H1 (cell line): ENCODE data around the gene MYO5B. TPM values are rescaled to one million over a fixed set of nuclear protein-coding genes. Genes with fewer than 3 reads are reported as not detected.
"Not testable (repeated sequence)": the region's sequence is repeated elsewhere in the genome, so short reads cannot be mapped to it uniquely, and the experiment has no call there.

Experiments
- CTCF ChIA-PET: fragments of 300-600 bp; sonication (Branson Sonifier 250); formaldehyde crosslinking; loops from one replicate; lab custom pipeline; 2021; ENCODE audit not compliant: partially characterized antibody; lab: Charles Lee
- POLR2A ChIA-PET: fragments of 300-600 bp; sonication (Branson Sonifier 250); formaldehyde crosslinking; loops from one replicate; lab custom pipeline; 2021; ENCODE audit warnings: inconsistent platforms; ENCODE audit not compliant: partially characterized antibody; lab: Charles Lee
- DNase-seq, 2 experiments: peaks; one replicate each; pipeline versions ENCODE4 v3.0.0 to v3.0.0-alpha.2; 2010 to 2022; ENCODE audit warnings: low spot score in 2 of 2, low read depth in 1 of 2, mixed read lengths in 1 of 2
- FAIRE-seq: peaks from 2 replicates; lab custom pipeline; 2011; peaks lifted over from hg19 to GRCh38; lab: Jason Lieb, UNC
- H2AFZ ChIP-seq: 2 replicates; pipeline ENCODE4 v1.8.1; 2012; ENCODE audit warnings: low read length, inconsistent platforms
- H2AK5ac ChIP-seq: 2 replicates; pipeline ENCODE4 v1.6.1; 2013; ENCODE audit warnings: low read depth, low read length
- H2BK120ac ChIP-seq: replicated peaks from 2 replicates; pipeline ENCODE3; 2013; ENCODE audit warnings: low read depth, low read length, inconsistent platforms
- H2BK12ac ChIP-seq: 2 replicates; pipeline ENCODE4 v1.6.1; 2013; ENCODE audit warnings: low read depth, low read length
- H2BK15ac ChIP-seq: 2 replicates; pipeline ENCODE4 v1.6.1; 2013; ENCODE audit warnings: low read length
- H2BK20ac ChIP-seq: 2 replicates; pipeline ENCODE4 v1.6.1; 2013; ENCODE audit warnings: low read length
- H2BK5ac ChIP-seq: 2 replicates; pipeline ENCODE4 v1.6.1; 2013; ENCODE audit warnings: low read depth, low read length
- H3K14ac ChIP-seq: 2 replicates; pipeline ENCODE4 v1.6.1; 2013; ENCODE audit warnings: inconsistent platforms; ENCODE audit not compliant: insufficient read length
- H3K18ac ChIP-seq: 2 replicates; pipeline ENCODE4 v1.6.1; 2013; ENCODE audit warnings: low read length; ENCODE audit errors: extremely low read depth
- H3K23ac ChIP-seq: 2 replicates; pipeline ENCODE4 v1.6.1; 2013; ENCODE audit warnings: inconsistent platforms; ENCODE audit not compliant: insufficient read length
- H3K23me2 ChIP-seq: 2 replicates; pipeline ENCODE4 v1.6.1; 2013; ENCODE audit warnings: low read depth, low read length
- H3K27ac ChIP-seq: 2 replicates; pipeline ENCODE4 v1.6.1; 2011; ENCODE audit warnings: low read depth, low read length, inconsistent platforms
- H3K27me3 ChIP-seq, 4 experiments: replicated peaks in 1 of 4; 1 replicate in 1 of 4; 2 replicates in 3 of 4; pipeline versions ENCODE4 v1.6.1 to v1.8.1; 2011 to 2013; ENCODE audit warnings: low read length in 3 of 4, mild to moderate bottlenecking in 3 of 4, inconsistent platforms in 2 of 4, mixed read lengths in 2 of 4, moderate library complexity in 1 of 4; ENCODE audit not compliant: control insufficient read depth in 3 of 4, insufficient read depth in 3 of 4; ENCODE audit errors: extremely low read depth in 1 of 4
- H3K36me3 ChIP-seq, 4 experiments: 2 replicates each; pipeline versions ENCODE4 v1.6.1 to v1.8.1; 2011 to 2013; ENCODE audit warnings: mild to moderate bottlenecking in 4 of 4, low read length in 3 of 4, moderate library complexity in 2 of 4, control low read depth in 1 of 4, inconsistent platforms in 1 of 4; ENCODE audit not compliant: insufficient read depth in 4 of 4, control insufficient read depth in 2 of 4
- H3K4ac ChIP-seq: replicated peaks from 2 replicates; pipeline ENCODE3; 2013; ENCODE audit warnings: low read length, low read depth, mixed read lengths, inconsistent platforms; ENCODE audit not compliant: insufficient read length
- H3K4me1 ChIP-seq, 4 experiments: replicated peaks in 1 of 4; 1 replicate in 1 of 4; 2 replicates in 3 of 4; pipeline versions ENCODE4 v1.6.1 to v1.8.1; 2011 to 2013; ENCODE audit warnings: low read length in 3 of 4, inconsistent platforms in 2 of 4, mixed read lengths in 1 of 4; ENCODE audit not compliant: insufficient read depth in 4 of 4, control insufficient read depth in 3 of 4
- H3K4me2 ChIP-seq, 2 experiments: 2 replicates each; pipeline versions ENCODE4 v1.6.1 to v1.8.1; 2011 to 2013; ENCODE audit warnings: low read depth in 2 of 2, low read length in 2 of 2, control low read depth in 1 of 2, inconsistent platforms in 1 of 2, mild to moderate bottlenecking in 1 of 2; ENCODE audit not compliant: insufficient read depth in 1 of 2
- H3K4me3 ChIP-seq, 4 experiments: fragments of 200-600, 300-600 bp in 1 of 4; sonication (generic), shearing (Covaris generic), sonication (Bioruptor Twin) in 1 of 4; 2 replicates each; pipeline versions ENCODE4 v1.5.1 to v1.8.1; 2011 to 2016; ENCODE audit warnings: low read length in 4 of 4, low read depth in 3 of 4, control low read depth in 2 of 4, inconsistent platforms in 2 of 4, mild to moderate bottlenecking in 2 of 4, mixed read lengths in 1 of 4, moderate library complexity in 1 of 4; ENCODE audit not compliant: insufficient read depth in 2 of 4; ENCODE audit errors: extremely low read depth in 1 of 4
- H3K56ac ChIP-seq: replicated peaks from 2 replicates; pipeline ENCODE3; 2013; ENCODE audit warnings: low read depth, mild to moderate bottlenecking, mixed read lengths, low read length, inconsistent platforms; ENCODE audit not compliant: insufficient read length
- H3K79me1 ChIP-seq: 2 replicates; pipeline ENCODE4 v1.6.1; 2013; ENCODE audit warnings: low read depth, low read length, control low read depth
- H3K79me2 ChIP-seq, 2 experiments: 2 replicates each; pipeline versions ENCODE4 v1.6.1 to v1.8.1; 2012 to 2013; ENCODE audit warnings: low read length in 2 of 2, mild to moderate bottlenecking in 2 of 2, inconsistent platforms in 1 of 2; ENCODE audit not compliant: insufficient read depth in 2 of 2, control insufficient read depth in 1 of 2
- H3K9ac ChIP-seq, 4 experiments: replicated peaks in 1 of 4; 1 replicate in 1 of 4; 2 replicates in 3 of 4; pipeline versions ENCODE4 v1.6.1 to v1.8.1; 2011 to 2013; ENCODE audit warnings: low read depth in 3 of 4, low read length in 3 of 4, control low read depth in 2 of 4, mild to moderate bottlenecking in 2 of 4, moderate library complexity in 2 of 4, inconsistent platforms in 1 of 4; ENCODE audit errors: extremely low read depth in 1 of 4
- H3K9me3 ChIP-seq, 2 experiments: 2 replicates each; pipeline versions ENCODE4 v1.6.1 to v1.8.1; 2012 to 2013; ENCODE audit warnings: mild to moderate bottlenecking in 2 of 2, moderate library complexity in 2 of 2, control low read depth in 1 of 2, inconsistent platforms in 1 of 2, low read depth in 1 of 2, low read length in 1 of 2, mixed read lengths in 1 of 2; ENCODE audit not compliant: insufficient read depth in 2 of 2
- H4K20me1 ChIP-seq, 2 experiments: replicated peaks in 1 of 2; 2 replicates each; pipeline versions ENCODE3 to v1.8.1; 2011 to 2013; ENCODE audit warnings: inconsistent platforms in 2 of 2, low read length in 2 of 2, mild to moderate bottlenecking in 1 of 2; ENCODE audit not compliant: insufficient read depth in 2 of 2, control insufficient read depth in 1 of 2
- H4K5ac ChIP-seq: 2 replicates; pipeline ENCODE4 v1.6.1; 2013; ENCODE audit warnings: low read length, low read depth, mixed read lengths, inconsistent platforms; ENCODE audit not compliant: insufficient read length
- H4K8ac ChIP-seq: 2 replicates; pipeline ENCODE4 v1.8.0; 2013; ENCODE audit warnings: mild to moderate bottlenecking, moderate library complexity, low read length, inconsistent platforms; ENCODE audit not compliant: insufficient read depth; ENCODE audit errors: extremely low read depth
- H4K91ac ChIP-seq: replicated peaks from 2 replicates; pipeline ENCODE3; 2013; ENCODE audit warnings: low read length, mixed read lengths, inconsistent platforms; ENCODE audit not compliant: insufficient read length
- whole genome bisulfite sequencing, 2 experiments: shearing (Covaris generic) in 1 of 2; methylation state at CpG; one replicate each; pipeline versions ENCODE4 v1.1.6 to v1.1.7; 2013 to 2015; ENCODE audit warnings: low lambda C conversion rate in 2 of 2, mixed read lengths in 2 of 2, inconsistent platforms in 1 of 2, low coverage in 1 of 2, missing lambda C conversion rate in 1 of 2; ENCODE audit not compliant: insufficient replicate concordance in 2 of 2, insufficient coverage in 1 of 2, insufficient read length in 1 of 2; ENCODE audit errors: extremely low coverage in 1 of 2, missing lambda C conversion rate in 1 of 2; 5-methylcytosine and 5-hydroxymethylcytosine counted together
- polyA plus RNA-seq, 7 experiments: library from polyadenylated mRNA; depleted of rRNA in 3 of 7; stranded (reverse) in 5 of 7; unstranded in 2 of 7; fragments of >200 nt in 5 of 7; fragments of 200-250 nt in 2 of 7; gene quantifications; 1 replicate in 5 of 7; 2 replicates in 1 of 7; 4 replicates in 1 of 7; pipeline versions ENCODE4 v1.2.1 to v1.2.3, GENCODE V29; 2011 to 2013; ENCODE audit warnings: missing spikeins in 2 of 7, mixed read lengths in 2 of 7
- total RNA-seq: library from RNA; stranded (reverse); fragmentation: NEBNext Ultra II Directional; extraction: Animal tissue kit (Norgen Biotek cat#: 25700); gene quantifications from 2 replicates; pipeline ENCODE4 v1.2.1, GENCODE V29; 2021

MYO5B gene
- total and polyA plus RNA-seq, 2 of the 8 experiments (the other 6 are each of a cell fraction or from before 2014, with no cell fraction given), result 6.4 to 7.7 TPM

DNA sequence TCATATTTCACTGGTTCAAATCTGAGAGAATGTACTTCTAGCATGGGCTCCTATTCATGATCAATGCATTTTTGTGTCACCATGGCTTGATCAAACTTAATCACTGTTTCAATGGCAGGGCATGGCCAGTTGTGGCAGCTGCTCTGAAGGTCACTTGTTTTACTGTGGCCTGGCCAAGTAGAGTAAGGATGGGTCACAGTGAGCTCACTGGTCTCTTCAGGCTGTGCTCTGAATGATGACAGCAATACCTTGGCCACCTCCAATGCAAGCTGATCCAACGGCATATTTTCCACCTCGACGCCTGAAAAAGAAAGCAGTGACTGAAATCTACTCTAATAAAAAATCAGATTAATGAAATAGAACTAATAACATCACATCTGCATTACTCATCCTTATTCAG, 411.3 kb downstream of the MYO5B start:
- 91% methylated on average over 3 of the region's 3 CpGs; no CpG with 5 or more reads in 1 of the 2 experiments for WGBS, 2 experiments
- POLR2A ChIA-PET, result not testable (repeated sequence)

More for the DNA sequence above, 411.3 kb downstream of the MYO5B start:
- H2BK5ac ChIP-seq, H4K20me1 ChIP-seq, H3K14ac ChIP-seq, H3K4me3 ChIP-seq, H2AK5ac ChIP-seq, H3K9ac ChIP-seq, H3K23me2 ChIP-seq, H3K79me2 ChIP-seq, H3K79me1 ChIP-seq, H3K18ac ChIP-seq, H3K4me2 ChIP-seq, H3K27me3 ChIP-seq, H3K4me1 ChIP-seq, DNase-seq, H2BK120ac ChIP-seq, H4K8ac ChIP-seq, FAIRE-seq, H3K9me3 ChIP-seq, H2BK15ac ChIP-seq, H2BK12ac ChIP-seq, H4K91ac ChIP-seq, H3K4ac ChIP-seq, H3K27ac ChIP-seq, H3K23ac ChIP-seq, H3K56ac ChIP-seq, H2BK20ac ChIP-seq, H2AFZ ChIP-seq, H4K5ac ChIP-seq: not testable (repeated sequence)
- peaks cover 0 to 75% (median 33%) of the 10 kb centered on the region in 4 experiments; a peak in 7 of 8 replicates for H3K36me3 ChIP-seq
- CTCF ChIA-PET, result interaction anchor here (0.7 to 4.4 kb wide), 10 partner anchors 15 to 280 kb away, joined by 3 to 24 read pairs (median 8); no protein-coding TSS in a partner anchor
